ENCODE data around the gene DGKG.

DGKG gene

DNA sequence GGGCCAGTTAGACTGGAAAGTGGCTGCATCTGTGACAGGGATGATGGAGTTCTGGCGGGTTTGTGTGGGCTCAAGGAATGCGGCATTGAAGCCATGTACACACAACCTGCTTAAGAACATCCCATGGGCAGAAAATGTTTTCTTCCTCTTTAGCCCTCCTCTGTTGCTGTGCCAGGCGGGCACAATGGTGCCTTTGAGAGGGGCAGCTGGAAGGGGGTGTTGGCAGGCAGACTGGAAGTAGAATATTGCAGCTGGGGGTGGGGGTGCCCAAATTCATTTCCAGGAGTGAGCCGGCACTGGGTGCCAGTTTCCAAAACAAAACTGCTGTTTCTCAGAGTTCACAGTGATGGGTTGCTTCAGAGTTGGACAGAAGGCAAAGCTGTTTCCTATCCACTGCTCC, 161.3 kb downstream of the DGKG start:
- DNase-seq, result no peak

DNA sequence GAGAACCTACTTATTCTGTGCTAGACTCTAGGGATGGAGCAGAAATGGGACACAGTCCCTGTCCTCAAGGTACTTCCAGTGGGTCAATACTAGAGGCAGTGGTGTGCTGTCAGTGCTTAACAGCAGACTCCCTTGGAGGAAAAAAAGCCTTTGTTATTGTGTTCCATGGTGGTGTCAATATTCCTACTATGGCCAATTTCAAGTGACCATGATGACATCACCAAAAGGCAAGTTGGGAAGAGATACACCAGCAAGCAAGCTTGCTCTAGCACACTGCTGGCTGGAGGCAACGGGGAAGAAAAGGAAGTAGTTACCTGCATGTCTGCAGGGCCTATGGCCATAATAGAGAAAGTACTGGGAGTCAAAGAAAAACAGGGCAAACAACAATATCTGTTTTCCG, 163.6 kb downstream of the DGKG start:
- DNase-seq, result no peak

DNA sequence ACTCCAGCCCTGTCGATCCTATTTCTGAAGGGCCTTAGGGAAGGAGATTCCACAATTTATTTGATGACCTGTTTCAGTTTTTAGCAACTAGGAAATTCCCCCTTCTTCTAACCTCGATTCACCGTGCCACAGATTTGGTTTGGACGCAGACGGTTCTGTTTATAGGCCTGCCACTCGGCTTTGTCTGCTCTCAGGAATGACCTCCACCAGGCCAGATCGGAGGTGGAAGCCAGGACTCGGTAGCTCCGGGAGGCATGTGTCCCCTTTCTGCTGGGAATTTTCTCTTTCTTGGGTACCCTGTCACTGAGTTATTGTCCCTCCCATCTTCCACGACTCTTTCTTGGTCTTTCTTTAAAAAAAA, 167.6 kb downstream of the DGKG start:
- DNase-seq, result no peak

DNA sequence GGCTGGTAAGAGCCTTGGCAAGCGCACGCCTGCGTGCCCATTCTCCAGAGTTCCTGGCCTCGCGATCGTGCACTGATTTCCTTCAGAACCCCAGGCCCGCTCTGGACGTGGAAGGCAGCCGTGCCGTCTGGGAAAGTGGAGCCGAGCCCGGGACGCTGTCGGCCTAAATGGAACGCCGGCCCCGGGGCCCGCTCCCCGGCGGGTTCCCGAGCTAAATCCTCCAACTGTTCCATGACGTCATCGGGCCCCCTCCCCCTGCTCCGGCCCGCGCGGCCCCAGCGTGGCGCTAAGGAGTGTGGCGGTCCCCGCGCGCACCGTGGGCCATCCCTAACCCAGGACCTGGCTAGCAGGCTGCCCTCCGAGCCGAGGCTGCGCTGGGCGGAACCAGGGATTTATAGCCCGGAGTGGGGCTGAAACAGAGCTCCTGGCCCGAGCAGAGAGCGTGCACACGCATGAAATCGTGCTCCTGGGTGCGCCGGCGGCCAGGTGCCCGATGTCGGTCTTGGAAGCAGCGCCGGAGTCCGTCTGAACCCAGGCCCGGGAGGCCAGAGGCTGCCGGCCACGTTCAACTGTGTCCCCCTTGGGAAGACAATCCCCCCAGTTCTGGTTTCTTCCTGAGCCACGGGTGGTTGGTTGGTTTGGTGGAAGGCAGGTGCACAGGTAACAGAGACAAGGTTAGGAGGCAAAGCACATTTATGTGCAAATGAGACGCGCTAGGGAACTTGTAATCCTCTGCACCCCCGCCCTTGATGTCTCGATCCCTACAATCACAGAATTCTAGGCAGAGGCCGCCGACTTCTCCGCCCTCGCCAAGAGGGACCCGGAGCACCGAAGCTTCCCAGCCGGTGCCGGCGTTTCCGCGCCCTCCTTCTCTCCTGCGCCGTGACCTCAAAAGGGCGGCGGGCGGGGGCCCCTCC, 168.2 kb downstream of the DGKG start:
- no peak for DNase-seq

DNA sequence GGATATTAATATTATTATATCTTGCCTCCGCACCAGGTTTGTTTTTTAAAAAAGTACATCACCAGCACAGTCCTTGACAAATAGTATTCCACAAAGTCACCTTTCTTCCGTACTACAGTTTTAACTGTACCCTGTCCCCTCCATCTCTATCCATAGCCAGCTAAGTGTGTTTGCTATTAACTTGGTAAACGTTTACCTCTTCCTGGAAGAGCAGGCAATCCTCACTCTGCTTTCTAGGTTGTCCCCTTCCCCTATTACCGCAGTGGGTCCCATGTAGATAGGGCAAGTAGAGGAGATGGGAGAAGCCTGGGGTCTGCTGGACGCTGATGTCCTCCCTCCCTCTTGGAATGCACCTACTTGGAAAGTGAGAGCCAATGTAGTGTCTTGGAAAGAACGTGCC, 169.2 kb downstream of the DGKG start:
- DNase-seq, result no peak

DNA sequence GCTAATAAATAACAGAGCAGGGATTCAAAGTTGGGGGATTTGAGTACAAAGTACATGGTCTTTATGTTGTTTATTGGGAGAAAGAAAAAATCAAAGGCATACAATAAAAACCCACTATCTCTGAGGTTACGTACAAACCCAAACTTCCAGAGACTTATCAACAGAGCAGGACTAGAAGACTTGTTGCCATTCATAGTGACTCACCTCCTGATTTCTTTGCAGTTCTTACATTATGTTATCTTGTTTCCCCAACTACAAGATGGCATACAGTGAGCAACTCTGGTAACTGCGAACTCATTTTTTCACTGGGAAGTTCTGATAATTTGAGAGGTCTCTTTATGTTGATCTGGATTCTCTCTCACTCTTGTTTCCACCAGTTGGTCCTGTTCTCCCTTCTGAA, 172.5 kb downstream of the DGKG start:
- DNase-seq, result no peak

DNA sequence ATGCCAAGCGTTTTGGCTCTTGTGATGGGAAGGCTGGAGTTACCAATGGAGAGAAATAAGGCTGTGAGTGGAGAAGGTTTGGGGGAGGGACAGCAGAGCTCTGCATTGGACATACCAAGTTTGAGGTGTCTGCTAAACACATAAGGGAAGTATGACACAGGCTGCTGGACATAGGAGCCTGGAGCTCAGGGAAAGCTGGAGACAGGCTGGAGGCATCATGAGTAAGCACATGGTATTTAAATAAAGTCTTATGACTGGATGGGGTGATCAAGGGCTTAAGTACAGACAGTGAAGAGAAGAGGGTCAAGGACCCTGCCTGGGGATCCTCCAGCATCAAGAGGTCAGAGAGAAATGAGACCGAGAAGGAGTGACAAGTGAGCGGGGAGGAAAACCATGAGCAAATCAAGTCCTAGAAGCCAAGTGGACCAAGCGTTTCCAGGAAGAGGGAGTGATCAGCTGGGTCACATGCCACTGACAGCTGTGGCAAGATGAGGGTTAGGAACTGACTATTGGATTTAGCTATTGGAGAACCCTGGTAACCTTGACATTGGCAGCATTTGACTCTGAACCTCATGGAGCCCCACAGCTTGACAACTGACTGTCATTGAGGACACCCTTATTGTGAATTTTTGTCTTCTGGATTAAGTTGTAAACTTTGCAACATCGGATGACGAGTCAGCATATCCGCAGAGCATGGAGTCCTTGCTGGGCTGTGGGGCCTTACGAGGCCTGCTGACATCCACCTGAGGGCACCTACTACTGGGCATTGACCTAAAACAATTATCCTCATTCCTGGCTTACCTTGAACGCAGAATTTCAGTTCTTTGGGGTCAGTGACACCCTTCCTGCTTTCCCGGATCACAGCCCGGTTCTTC, 174.4 kb downstream of the DGKG start:
- DNase-seq, result no peak

DNA sequence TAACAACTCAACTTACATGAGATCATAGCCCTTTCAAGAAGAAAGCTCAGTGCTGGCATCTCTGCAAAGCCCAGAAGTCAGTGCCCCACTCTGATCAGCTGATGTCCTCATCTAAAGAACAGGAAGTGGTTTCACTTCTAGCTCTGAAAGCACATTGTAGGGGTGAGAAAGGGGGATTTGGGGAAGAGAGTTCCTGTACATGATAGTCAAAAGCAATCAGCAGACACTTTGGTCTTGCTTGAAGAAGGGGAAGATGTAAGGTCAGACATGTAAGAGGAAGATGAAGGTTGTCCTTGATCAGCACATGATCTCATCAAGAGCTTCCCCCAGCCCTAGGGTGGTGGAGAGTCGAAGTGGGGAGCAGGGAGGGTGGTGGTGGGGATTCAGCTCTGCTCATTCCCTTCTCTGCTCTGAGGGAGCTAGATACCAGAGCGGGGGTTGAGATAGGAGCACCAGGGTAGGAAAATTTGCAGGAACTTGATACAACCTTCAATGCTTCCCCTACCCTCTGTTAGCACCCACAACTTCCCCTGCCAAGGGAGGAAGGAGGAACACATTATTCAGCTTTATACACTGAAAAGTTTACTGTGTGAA, 176.7 kb downstream of the DGKG start:
- no peak for DNase-seq

DNA sequence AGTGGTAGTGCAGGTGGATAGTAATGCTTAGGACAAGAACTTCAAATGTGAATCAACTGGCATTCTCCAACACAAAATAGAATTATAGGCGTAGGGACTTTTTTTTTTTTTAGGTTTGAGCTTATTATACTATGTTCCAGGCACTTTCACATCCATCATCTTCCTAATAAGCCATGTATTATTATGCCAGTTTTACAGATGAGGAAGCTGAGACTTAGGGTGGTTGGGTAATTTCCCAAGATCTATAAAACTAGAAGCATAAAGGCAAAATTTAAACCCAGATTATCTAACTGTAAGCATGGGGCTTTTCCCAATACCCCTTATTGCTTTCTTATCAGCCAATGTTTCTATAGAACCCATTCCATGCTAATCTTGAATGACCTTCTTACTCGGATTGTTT, 178.0 kb downstream of the DGKG start:
- DNase-seq, result no peak

DNA sequence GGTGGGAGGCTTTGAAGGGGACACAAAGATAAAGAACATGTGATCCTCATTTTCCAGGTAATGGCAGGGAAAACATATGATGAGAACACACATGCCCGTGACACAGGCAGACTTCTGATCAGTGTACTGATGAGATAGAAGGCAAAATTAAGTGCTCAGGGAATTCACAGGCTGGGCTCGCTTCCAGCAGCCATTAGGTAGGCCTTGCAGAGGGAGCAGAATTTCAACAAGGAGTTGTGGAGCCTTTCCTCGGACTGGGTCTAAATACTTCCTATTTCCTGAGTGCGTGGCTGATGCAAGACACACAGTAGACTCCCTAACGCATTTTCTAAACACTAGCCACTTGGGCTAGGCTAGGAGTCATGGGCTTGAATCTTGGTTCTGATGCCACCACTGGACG, 179.2 kb downstream of the DGKG start:
- DNase-seq, result no peak

DNA sequence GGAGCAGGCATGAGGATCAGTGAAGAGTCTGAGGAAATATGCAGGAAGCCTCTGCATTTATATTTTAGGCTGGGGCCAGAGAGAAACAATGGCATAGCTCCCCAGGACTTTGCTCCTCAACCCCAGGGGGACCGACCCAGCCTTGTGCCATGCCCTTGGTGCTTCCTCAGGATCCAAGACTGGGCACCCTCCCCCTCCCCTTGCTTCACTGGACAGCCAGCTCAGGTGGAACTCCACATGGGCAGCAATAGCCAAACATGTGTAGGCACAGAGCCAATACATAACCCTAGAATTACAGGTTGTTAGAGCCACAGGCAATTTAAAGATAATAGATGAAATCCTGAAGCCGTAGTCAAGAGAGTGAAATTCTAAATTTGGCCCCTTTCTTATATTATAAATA, 180.1 kb downstream of the DGKG start:
- no peak for DNase-seq

DNA sequence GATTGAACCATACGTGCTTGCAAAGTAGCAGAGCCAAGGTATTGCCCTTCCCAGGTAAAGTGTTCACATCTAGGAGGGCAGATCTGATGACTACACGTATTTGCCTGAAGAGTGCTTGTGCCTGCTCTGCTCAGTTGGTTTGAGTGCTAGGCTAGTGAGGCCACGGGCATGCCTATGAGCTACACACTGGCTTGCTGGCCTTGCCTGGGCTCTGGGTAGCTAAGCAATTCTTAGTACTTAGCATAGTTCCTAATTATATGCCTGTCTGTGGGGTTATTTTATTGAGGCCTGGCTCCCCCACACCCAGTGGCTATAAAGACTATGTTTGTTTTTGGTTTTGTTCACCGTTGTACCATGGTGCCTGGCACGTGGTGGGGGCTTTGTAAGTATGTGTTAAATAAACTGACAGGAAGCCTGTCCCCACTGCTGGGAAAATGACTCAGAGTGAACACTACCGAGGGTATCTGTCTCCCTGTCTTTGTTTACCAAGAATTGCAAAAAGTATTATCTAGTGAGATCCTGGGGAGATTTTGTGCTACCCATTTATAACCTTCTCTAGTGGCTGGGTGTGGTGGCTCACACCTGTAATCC, 181.0 kb downstream of the DGKG start:
- DNase-seq, result no peak

DNA sequence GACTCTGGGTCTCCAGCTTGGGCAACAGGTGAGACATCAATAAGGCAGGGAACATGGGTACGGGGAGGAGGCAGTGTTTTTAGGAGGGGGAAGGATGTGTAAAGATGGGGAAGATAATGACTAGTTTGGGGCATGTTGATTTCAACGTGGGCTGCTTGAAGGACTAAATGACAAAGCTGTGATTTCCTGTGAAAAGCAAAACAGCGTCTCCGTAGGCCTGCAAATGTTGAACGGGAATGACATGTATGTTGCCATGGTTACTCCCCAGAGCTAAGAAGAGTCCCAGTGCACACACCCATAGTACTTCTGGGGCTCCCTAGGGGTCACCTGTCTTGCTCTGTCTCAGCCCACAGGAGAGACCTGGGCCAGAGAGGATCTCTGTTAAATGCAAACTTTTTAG, 181.9 kb downstream of the DGKG start:
- DNase-seq, result no peak

DNA sequence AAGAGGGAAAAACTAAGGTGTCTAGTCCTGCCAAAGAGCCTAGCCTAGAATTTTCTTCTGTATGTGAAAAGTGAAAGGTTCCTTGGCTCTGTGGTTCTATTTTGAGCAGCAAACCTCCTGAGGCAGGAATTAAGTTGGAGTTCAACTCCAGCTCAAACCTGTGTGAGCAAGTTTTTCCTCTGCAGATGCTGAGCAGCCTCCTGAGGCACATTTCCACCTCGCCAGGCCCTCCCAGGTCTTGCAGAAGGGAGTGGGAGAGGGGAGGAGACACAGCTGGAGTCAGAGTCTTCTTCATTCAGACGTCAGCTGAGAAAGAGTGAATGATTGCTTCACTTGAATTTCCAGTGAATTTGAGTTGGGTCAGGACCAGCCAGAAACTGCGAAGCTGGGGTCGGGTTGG, 183.6 kb downstream of the DGKG start:
- DNase-seq, result no peak

DNA sequence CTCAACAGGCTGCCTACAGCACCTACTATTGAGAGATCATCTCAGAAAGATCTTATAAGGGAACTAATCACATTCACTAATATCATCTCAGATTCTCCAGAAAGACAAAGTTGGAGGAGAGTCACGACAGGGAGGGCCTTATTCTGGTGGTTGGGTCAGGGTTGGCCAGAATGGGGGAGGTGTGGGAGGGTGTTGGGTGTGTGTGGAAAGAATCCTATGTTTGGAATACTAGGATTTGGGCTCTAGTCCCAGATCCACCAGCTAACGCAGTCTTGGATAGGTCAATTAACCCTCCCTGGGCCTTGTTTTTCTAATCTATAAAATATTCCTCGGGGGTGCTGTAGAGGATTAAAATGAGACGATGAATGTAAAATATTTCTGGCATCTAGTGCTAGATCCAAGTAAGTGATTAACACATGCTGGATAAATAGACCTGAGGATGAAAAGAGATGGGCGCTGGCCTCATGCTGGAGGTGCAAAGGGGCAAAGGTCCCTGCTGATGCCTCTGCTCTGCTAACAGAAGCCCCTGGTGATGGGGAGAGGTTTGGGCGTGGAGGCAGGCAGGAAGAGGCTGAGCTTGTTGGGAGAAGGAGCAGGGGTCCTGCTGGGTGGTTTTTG, 185.6 kb downstream of the DGKG start:
- no peak for DNase-seq

DNA sequence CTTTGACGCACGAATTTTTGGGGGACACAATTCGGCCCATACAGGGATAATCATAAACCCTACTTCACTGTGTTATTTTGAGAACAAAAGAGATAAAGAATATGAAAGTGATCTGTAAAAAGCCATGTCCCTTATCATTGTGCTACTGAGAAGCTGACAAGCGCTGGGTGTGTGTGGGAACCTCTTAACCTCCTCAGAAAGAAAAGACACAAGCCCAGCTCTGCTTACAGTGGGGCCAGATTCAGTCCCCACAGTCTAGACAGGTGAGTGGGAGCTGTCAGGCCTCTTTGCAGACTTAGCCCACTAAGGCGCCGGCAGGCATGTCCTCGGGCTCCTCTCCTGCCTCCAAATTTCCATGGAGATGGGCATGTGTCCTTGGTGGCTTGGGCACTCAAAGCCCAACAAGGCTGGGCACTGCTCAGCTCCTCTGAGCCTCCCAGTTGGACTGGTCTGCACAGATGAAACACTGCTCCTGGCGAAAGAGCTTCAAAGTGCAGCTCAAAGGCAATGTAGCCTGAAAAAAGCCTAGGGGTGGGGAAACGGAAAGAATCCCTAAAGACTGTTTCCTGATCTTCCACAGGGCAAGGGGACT, 188.7 kb downstream of the DGKG start:
- DNase-seq, result no peak

DNA sequence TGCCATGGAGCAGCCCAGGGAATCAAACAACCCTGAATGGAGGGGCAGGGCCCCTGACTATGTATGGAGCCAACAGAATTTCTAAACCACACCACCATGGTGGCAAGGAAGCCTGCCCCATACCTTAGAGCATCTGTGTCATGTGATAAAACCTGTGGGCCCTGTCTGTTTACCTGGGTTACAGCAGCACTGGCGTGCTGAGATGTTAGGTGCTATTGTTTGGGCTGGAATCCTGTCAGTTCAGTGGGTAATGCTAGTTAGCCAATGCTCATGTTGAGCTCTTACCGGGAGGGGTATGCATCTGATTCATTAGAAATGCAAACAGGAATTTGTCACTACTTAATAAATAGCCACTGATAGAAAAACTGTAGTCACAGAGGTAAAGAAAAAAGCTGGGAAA, 189.7 kb downstream of the DGKG start:
- no peak for DNase-seq

DNA sequence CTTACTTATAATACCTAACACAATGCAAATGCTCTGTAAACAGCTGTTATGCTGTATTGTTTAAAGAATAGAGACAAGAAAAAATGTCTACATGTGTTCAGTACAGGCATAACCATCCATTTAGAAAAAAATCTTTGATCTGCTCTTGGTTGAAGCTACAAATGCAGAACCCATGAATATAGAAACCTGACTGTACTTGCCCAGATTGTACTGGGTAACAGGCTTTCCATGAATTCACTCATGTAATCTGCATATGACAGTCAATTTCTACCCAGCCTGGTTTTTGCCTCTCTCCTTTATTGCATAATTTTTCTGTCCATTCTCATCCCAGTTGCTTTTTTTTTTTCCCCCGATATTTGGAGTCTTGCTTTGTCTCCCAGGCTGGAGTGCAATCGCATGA, 190.5 kb downstream of the DGKG start:
- no peak for DNase-seq

DNA sequence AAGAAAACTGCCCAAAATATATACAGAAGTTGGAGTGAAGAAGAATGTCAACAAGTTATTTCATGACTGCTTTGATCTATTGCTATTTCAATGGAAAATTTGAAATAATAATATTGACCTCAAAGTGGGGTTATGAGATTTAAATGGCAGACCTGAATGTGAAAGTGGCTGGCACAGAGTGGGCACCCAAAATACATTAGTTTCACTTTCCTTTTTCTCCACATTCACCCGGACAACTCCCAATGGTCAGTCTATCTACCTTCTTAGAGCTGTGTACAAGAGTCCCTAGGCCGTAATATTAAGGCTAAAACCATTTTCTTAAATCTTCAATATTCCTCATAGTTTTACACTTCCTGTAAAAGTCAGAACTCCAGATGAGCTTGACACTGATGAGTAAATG, 191.5 kb downstream of the DGKG start:
- no peak for DNase-seq

DNA sequence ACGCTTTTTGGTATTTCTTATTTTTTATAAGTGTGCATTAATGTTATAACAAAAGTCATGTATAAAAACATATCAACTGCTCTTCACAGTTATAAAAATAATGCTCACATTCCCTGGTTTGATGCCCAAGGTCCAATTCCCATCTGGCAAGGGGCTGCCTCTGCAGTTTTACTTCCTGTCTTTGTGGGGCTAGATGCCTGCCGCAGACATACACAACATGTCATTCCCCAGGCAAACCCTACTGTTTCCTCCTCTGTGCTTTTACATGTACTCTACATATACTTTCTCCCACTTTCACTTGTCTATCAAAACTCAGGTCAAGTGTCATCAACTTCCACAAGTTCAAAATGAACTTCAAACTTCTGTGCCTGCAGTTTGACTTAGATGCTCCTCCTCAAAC, 192.7 kb downstream of the DGKG start:
- DNase-seq, result no peak

DNA sequence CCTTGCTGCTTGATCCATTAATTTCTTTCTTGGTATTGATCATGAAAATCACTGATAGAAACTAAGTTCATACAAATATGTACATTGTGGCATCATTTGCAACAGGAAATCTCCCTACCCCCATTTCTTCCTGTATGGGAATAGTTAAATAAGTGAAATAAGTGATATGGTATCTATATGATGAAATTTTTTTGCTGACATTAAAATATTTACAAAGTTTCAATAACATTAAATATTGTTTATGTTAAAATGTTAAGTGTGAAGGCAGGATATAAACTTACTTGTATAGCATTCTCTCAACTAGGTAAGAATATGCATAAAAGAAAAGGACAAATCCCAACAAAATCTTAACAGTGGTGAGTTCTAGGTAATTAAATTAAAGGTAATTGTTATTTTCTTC, 193.1 kb downstream of the DGKG start:
- no peak for DNase-seq

DNA sequence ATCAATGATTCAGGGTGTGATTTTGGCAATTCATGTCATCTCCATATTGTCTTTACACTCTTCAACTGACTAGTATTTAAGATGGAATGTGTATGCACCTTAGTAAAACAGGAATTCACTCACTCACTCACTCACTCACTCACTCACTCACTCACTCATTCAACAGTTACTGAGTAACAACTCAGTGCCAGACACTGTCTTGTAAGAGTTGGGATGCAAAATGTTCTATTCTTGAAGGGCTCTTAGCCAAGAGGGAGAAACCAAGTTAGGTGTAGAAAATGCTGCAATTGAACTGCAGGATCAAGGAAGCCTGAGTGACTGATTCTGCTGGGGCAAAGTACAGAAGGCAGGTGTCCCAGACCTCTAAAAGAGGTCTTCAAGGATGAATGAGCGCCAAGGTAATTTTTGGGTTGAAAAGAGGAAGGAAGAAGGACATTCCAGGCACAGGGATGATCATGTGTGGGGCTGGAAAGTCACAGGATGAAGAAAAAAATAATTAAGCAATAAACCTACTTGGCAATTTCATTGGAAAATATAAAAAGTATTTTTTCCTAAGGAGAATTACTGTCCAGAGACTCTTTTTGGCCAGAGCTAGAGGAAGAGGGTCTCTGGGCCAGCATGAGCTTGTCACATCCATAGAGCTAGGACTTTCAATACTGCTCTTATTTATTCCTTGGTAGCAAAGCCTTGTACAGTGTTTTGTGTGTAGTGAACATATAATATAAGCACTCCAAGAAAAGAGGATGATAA, 194.2 kb downstream of the DGKG start:
- no peak for DNase-seq
